Stimulated activated CD4-positive, alpha-beta T cell treated with anti-CD3 and anti-CD28 coated beads, Interleukin-4, amount 100 ng/mL, for 48 hours (primary cell): ENCODE data around the gene ALCAM.

ENCODE experiments used
- DNase-seq, 2 donors: peaks; one replicate each; pipeline ENCODE4 v3.0.0-alpha.2; 2020; ENCODE audit warnings: low read depth in 2 of 2

ALCAM gene

DNA sequence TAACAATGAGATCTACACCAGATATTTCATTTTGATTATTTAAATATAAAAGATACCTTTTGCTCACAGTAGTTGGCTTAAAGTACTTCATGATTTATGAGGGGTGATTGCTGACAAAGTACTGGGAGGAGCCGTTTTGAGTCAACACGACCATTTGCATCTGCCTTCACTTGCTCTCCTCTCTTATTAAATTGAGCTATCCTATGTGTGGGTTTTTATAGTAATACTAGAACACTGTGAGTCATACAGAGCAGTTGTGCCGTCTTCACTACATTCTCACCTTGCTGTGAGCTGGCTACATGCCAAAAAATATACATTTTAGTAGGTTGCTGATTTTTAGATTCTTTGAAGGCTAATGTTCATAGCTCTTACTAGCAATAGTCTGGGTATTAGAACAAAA lies 161.2 kb downstream of the ALCAM start:
- peak in 1 of 2 donors; percentile 2 for DNase-seq

DNA sequence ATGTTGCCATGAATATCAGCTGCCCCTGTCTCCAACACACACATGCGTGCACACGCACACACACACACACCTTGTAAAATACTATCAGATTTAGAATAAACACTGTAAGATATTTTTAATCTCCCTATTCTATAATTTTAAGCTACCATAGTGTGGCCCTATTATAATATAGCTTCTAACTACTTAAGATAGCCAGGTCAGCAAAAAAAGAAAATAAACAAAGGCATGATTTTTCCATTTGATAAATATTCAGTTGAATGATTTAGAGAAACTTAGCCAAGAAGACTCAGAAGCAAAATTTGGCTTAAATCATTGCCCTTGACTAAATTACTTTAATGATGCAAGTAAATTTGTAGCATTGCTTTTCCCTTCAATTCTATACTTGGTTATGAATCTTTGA lies 162.2 kb downstream of the ALCAM start:
- no peak for DNase-seq

DNA sequence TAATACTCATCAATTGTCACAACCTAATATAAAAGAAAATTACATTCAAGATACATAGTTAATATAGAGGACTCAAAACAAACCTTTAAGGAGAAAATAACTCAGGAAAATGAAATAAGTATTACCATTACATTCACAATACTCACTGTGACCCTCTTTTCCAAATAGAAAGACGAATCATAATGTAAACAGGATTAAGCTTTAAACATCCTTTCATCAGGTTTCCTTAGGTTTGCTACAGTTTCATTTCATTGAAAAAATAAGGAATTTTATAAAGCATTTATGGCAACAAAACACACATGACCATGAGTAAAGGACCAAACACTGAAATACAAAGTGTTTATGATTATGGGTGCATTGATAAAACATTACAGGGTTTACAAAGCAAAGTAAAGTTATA lies 162.7 kb downstream of the ALCAM start:
- no peak for DNase-seq

- DNase-seq = no peak
Observed at GRCh38 chr3:105532251-105532650, 165.5 kb downstream of the ALCAM start.

GRCh38 chr3:105533960-105534359 lies 167.3 kb downstream of the ALCAM start:
- DNase-seq = no peak

- no peak for DNase-seq
Observed at GRCh38 chr3:105534491-105534890, 167.8 kb downstream of the ALCAM start.

DNA sequence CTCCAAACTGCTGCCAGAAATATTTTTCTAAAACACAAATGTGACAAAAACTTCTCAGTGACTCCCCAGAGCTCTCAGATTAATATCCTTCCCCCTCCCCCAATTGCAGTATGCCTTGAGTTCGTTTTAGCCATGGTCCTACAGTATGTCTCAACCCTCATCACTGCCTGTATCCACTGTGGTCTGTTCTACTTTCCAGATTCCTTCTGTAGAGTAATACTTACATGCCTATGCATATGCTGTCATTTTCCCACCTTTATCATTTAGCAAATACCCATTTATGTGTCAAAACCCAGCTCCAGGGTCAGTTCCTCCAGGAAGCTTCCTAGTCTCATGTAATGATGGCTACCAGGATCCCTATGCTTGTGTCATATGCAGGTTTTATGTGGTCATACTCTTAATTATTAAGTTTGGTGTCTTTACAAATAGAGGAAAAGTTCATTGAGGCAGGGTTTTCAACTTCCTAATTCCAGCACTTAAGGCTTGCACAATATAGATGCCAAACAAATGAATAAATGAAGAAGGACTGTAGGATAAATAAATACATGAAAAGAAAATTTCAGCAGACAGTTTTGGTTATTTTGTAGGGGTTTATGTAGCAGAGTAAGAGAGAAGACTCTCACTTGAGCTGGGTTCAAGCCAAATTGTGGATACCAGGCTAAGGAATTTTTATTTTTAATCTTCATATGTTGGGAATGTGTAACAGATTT lies 170.8 kb downstream of the ALCAM start:
- no peak for DNase-seq

DNA sequence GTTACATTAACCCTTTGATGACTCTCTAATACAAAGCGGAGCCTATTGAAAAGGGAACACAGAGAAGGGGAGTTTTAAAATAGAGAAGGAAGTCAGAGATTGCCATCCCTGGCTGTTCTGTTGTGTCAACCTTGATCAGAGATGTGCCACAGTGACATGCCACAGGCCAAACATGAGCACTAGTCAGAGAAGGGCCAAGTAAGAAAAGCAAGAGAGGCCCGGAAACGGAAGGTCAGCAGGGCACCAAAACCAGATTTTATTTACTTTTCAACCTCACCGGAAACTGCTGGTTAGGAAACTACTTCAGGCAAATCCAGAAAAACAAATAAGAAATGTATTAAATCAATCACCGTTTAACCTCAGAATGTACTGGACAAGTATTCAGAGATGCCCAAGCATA lies 171.8 kb downstream of the ALCAM start:
- DNase-seq = no peak

- DNase-seq = no peak
Observed at GRCh38 chr3:105539897-105540296, 173.2 kb downstream of the ALCAM start.

- no peak for DNase-seq
Observed at GRCh38 chr3:105542282-105543019, 175.7 kb downstream of the ALCAM start.

DNA sequence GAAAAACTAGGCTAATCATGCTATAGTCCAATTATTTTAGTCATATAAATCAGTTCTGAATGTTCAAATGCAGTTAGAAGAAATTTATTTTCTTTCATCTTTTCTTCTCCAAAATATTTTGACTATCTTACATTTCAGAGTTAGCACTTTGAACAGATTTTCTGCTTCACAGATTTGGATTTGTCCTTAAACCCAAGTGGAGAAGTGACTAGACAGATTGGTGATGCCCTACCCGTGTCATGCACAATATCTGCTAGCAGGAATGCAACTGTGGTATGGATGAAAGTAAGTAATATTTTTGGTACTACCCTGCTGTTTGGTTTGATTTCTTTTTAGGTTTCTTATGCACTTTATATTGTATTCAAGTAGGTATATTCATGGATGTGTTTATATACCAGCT lies 178.3 kb downstream of the ALCAM start:
- DNase-seq = no peak

DNA sequence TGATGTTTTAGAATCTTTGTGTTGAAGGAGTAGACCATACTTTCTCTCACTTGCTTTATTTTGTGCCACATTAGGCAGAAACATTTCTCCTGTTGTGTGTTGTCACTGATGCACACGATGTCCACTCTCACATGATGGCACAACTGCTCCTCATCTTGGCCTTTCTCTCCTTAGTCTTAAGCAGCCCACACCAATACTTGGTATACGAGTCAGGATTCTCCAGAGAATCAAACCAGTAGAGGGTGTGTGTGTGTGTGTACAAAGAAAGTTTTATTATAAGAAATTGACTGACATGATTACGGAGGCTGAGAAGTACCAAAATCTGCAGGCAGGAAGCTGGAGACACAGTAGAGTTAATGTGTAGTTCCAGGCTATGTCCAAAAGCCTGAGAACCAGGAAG lies 187.1 kb downstream of the ALCAM start:
- DNase-seq = no peak

DNA sequence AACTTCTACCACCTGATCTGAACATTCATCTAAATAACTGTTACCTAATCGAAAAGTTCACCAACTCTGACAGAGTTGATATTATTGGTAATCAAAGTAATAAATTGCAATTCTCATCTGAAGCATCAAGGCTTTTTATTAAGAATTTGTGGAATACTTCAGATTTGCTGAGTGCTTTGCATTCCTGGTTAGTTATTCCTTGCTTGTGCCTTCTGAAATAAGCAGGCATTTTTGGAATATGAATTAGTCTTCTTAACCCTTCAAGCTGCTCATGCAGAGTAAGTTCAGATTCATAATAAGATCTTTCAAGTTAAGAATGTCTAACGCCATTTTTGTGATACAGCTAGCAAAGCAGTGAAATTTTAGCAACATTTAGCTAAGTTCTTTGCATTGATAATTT lies 188.5 kb downstream of the ALCAM start:
- DNase-seq = no peak

DNA sequence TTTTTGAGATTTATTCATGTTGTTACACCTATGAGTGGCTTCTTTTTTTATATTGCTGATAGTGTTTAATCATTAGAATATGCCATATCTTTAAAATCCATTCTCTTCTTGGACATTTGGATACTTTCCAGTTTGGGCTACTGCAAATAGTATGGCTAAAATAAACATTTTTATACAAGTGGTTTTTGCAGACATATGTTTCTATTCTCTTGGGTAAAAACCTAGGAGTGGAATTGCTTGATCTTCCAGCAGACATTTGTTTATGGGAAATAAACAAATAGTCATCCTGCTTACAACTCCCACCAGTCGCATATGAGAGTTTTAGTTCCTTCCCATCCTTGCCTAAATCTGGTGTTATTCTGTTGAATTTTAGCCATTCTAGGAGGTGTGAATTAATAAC lies 193.1 kb downstream of the ALCAM start:
- DNase-seq = no peak

DNA sequence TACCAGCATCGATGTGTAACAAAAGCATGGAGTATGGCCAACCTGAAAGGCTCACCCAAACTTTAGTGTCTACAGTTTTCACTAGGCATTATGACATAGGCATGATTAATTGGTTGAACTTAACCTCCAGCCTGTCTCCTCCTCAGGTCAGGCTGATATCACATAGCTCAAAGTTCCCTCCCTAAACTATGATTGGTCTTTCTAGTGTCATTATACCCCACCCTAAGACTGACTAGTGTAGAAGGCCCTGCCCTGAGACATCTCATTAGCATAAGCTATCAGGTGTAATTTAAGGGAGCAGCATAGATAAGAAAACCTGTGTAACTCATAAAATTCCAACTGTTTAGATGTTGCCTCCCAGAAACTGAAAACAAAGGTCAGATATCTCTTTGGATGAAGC lies 195.2 kb downstream of the ALCAM start:
- no peak for DNase-seq

DNA sequence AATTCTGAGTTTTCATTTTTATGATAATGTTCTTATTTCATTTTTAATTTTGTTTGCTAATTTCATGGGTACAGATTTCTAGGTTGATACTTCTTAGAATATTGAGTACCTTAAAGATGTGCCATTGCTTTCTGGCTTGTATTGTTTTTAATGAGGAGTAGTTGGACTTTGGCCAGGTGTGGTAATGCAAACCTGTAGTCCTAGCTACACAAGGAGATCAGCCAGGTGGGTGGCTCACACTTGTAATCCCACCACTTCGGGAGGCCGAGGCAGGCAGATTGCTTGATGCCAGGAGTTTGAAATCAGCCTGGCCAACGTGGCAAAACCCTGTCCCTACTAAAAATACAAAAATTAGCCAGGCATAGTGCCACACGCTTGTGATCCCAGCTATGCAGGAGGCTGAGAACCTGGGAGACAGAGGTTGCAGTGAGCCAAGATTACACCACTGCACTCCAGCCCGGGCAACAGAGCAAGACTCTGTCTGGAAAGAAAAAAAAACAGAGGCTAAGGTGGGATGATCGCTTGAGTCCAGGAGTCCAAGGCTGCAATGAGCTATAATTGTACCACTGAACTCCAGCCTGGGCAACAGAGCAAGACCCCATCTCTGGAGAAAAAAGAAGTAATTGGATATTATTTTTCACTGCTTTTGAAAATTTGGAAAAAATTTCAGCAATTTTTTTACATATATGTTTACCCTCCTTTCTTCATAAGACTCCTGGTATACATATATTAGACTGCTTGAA lies 198.0 kb downstream of the ALCAM start:
- no peak for DNase-seq

DNA sequence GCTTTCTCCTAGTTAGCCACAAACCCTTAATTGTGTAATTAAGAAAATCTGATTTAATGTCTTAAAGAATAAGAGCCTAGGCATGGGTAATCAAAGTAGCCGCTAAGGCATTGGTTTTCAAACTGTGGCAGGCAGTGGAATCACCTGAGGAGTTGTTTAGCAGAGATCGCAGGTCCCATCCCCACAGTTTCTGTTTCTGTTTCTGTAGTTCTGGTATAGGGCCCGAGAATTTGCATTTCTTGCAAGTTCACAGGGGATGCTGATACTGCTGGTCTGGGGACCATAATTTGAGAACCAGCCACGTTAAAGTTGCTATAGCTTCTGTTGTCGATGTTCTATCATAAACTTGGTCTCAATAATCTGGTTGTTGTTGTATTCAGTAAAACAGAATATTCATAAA lies 204.3 kb downstream of the ALCAM start:
- DNase-seq = no peak

GRCh38 chr3:105572501-105572900 lies 205.8 kb downstream of the ALCAM start:
- no peak for DNase-seq

GRCh38 chr3:105579439-105579838 lies 212.7 kb downstream of the ALCAM start:
- DNase-seq = no peak

DNA sequence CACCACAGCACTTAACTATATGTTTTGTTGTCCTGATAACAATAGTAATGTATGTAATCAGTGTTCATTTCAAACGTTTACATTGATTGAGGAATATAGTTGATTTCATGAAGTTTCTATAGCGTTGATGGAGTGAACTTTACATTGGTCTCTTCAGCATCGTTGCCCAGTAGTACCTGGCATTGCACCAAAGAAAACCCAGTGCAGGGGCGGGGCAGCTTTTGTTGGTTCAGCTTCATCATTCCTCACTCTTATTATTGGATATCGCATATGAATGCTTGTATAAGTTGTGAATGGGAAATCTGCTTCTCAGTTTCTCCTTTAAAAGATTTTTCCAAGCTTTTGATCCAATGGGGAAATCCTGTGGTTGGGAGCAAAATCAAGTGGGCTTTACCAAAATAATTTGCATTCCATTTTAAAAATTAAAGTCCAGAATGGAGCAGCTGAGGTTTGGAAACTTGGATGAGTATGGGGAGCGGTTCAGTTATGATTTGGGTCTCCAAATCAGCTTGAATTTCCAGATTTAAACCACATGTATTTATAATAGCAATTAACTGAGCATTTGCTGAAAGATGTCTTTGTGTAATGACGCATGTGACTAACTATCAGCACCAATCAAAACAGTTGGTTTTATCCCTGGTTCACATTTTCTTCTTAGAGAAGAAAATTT lies 213.7 kb downstream of the ALCAM start:
- DNase-seq = no peak

DNA sequence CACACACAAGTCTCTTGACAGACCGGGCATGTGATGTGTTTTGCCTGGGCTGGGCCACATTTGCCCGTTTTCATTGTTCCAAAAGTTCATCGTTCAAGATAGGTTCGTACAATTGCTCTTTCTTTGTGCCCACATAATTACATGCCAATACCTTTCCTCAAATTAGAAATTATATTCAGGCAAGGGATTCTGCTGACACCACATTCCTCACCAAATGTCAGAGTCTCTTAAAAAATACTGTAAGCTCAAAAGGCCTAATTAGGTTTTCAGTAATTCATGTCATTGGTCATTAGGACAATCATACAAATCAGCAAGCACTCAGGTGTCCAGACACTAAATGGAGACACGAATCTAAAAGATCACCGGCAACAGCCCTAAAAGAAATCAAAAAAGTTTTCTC lies 215.3 kb downstream of the ALCAM start:
- no peak for DNase-seq
